SH-SY5Y (cell line): Measurements from ENCODE around the gene SLC12A1.

Experiments
- GATA2 ChIP-seq: IDR thresholded peaks from 2 replicates; pipeline ENCODE4 v1.6.1; 2011; ENCODE audit warnings: mild to moderate bottlenecking, low read depth, low read length
- GATA3 ChIP-seq: IDR thresholded peaks from 2 replicates; pipeline ENCODE4 v1.6.1; 2011; ENCODE audit warnings: low read depth, mild to moderate bottlenecking, low read length, moderate library complexity

GRCh38 chr15:48281674-48282073 is 75.6 kb downstream of the SLC12A1 start:
- no peak for TF ChIP-seq GATA2
- no peak for TF ChIP-seq GATA3
